SU-DHL-6 (cell line): ENCODE data around the gene TYW1B.
"Not testable (repeated sequence)": the region's sequence is repeated elsewhere in the genome, so short reads cannot be mapped to it uniquely, and the experiment has no call there.

ENCODE experiments used
- H2AFZ ChIP-seq: fragments of 200-600 bp; sonication (generic); 2 replicates; pipeline ENCODE4 v1.6.1; 2014; ENCODE audit warnings: low read depth, mild to moderate bottlenecking, moderate library complexity, mixed read lengths, antibody characterized with exemption, low read length; ENCODE audit not compliant: severe bottlenecking
- H3F3A ChIP-seq: fragments of 200-600 bp; shearing (Covaris generic); 2 replicates; pipeline ENCODE4 v1.6.0; 2016; ENCODE audit warnings: antibody characterized with exemption, mild to moderate bottlenecking; ENCODE audit not compliant: insufficient read depth
- H3K27ac ChIP-seq: fragments of 200-600 bp; sonication (generic); 2 replicates; pipeline ENCODE4 v1.5.1; 2016; ENCODE audit warnings: low read depth, mild to moderate bottlenecking, low read length, moderate library complexity, mixed read lengths
- H3K27me3 ChIP-seq: fragments of 200-600 bp; sonication (generic), shearing (Covaris generic); 2 replicates; pipeline ENCODE4 v1.6.0; 2014; ENCODE audit warnings: mild to moderate bottlenecking, low read length
- H3K36me3 ChIP-seq: fragments of 200-600 bp; sonication (generic); 2 replicates; pipeline ENCODE4 v1.6.1; 2014; ENCODE audit warnings: mild to moderate bottlenecking, low read length, mixed read lengths
- H3K4me2 ChIP-seq: fragments of 300-600, 200-600 bp; shearing (Covaris generic), sonication (generic); 2 replicates; pipeline ENCODE4 v1.6.0; 2014; ENCODE audit warnings: low read length, low read depth, mild to moderate bottlenecking; ENCODE audit not compliant: poor library complexity, severe bottlenecking
- H3K4me3 ChIP-seq: fragments of 200-600 bp; sonication (generic); 2 replicates; pipeline ENCODE4 v1.5.1; 2014; ENCODE audit warnings: antibody characterized with exemption, low read length, mild to moderate bottlenecking, mixed read lengths; ENCODE audit not compliant: insufficient read depth, poor library complexity, severe bottlenecking
- H3K79me2 ChIP-seq: fragments of 200-600 bp; sonication (generic); 2 replicates; pipeline ENCODE4 v1.6.1; 2014; ENCODE audit warnings: mild to moderate bottlenecking, low read length, moderate library complexity; ENCODE audit not compliant: insufficient read depth
- H3K9ac ChIP-seq: fragments of 200-600 bp; sonication (generic); 2 replicates; pipeline ENCODE4 v1.7.0; 2014; ENCODE audit warnings: mild to moderate bottlenecking, low read length
- H3K9me2 ChIP-seq: fragments of 200-600 bp; sonication (generic); replicated peaks from 2 replicates; pipeline ENCODE4 v1.6.1; 2014; ENCODE audit warnings: low read length; ENCODE audit not compliant: insufficient read depth
- H3K9me3 ChIP-seq: fragments of 200-600 bp; sonication (generic); 2 replicates; pipeline ENCODE4 v1.6.1; 2014; ENCODE audit warnings: low read length, mixed read lengths; ENCODE audit not compliant: insufficient read depth
- H4K20me1 ChIP-seq: fragments of 200-600 bp; sonication (generic); 2 replicates; pipeline ENCODE4 v1.6.1; 2014; ENCODE audit warnings: low read depth, mild to moderate bottlenecking, antibody characterized with exemption, low read length, moderate library complexity, mixed read lengths

The TYW1B gene

DNA sequence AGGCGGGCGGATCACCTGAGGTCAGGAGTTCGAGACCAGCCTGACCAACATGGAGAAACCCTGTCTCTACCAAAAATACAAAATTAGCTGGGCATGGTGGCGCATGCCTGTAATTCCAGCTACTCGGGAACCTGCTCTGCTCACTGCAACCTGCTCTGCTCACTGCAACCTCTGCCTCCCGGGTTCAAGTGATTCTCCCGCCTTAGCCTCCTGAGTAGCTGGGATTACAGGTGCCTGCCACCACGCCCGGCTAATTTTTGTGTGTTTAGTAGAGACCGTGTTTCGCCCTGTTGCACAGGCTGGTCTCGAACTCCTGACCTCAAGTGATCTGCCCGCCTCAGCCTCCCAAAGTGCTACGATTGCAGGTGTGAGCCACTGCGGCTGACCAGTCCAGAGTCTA is 16.1 kb upstream of the TYW1B start:
- H3K9me3 ChIP-seq, H3K36me3 ChIP-seq, H4K20me1 ChIP-seq, H3K9ac ChIP-seq, H3K27me3 ChIP-seq, H3K4me2 ChIP-seq, H3K4me3 ChIP-seq, H2AFZ ChIP-seq, H3F3A ChIP-seq, H3K27ac ChIP-seq, H3K9me2 ChIP-seq, H3K79me2 ChIP-seq: not testable (repeated sequence)

DNA sequence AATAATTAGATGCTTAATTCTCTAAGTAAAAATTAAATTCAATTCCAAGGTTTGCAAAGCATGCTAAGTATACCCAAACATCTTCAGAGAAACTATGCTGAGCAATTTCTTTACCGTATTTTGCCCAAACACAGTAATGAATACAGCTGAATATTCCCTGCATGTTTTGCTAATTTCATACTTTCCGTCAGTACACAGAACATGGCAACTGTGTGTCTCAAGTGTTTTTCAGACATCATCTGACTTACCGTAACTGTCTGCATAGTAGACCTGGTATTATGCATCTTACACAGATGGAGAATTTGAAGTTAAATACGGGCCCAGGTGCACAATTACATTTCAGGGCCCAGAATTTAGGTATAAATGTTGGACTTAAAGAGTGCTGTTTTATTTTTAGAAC is 15.2 kb upstream of the TYW1B start:
- H3K4me2 ChIP-seq, H3K79me2 ChIP-seq, H3F3A ChIP-seq, H3K9me2 ChIP-seq, H4K20me1 ChIP-seq, H3K36me3 ChIP-seq, H3K4me3 ChIP-seq, H2AFZ ChIP-seq, H3K9ac ChIP-seq, H3K9me3 ChIP-seq, H3K27me3 ChIP-seq, H3K27ac ChIP-seq: not testable (repeated sequence)

DNA sequence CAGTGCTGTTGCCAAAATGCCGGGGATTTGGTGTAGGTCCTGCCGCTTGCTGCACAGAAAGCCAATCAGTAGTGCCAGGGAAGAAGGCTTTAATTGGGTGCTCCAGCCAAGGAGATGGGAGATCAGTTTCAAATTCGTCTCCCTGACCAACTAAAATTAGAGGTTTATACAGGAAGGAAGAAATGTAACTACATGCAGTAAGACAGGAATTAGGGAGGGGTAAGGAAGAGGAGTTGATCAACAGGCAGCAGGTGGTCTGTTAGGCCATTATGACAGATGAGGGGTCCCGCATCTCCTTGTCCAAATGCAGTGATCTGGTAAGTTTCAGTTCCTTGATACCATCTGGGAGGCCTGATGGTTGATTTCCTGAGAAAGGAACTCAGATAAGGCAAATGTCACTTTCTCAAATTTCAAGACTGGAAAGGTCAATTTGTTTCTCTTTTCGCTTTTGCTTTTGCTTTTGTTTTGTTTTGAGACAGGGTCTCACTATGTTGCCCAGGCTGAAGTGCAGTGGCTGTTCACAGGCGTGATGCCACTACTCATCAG is 13.0 kb upstream of the TYW1B start:
- H3K9ac ChIP-seq, H2AFZ ChIP-seq, H3F3A ChIP-seq, H3K4me3 ChIP-seq, H3K79me2 ChIP-seq, H3K9me3 ChIP-seq, H3K9me2 ChIP-seq, H3K27ac ChIP-seq, H3K27me3 ChIP-seq, H4K20me1 ChIP-seq, H3K4me2 ChIP-seq: not testable (repeated sequence)
- H3K36me3 ChIP-seq, result peaks cover 12% of the 10 kb centered on the region; the same call in 1 of the 2 replicates

DNA sequence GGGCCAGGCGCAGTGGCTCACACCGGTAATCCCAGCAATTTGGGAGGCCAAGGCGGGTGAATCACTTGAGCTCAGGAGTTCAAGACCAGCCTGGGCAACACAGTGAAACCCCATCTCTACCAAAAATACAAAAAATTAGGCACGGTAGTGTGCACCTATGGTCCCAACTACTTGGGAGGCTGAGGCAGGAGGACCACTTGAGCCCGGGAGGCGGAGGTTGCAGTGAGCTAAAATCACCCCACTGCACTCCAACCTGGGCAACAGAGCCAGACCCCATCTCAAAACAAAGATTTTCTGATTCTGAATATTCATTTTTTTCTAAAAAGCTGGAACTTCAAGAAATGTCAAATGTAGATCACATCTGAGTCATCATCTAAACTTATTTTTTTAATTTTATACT is 10.3 kb upstream of the TYW1B start:
- H2AFZ ChIP-seq, H3K4me3 ChIP-seq, H3K9ac ChIP-seq, H3K9me2 ChIP-seq, H4K20me1 ChIP-seq, H3K27ac ChIP-seq, H3F3A ChIP-seq, H3K4me2 ChIP-seq, H3K79me2 ChIP-seq, H3K9me3 ChIP-seq, H3K27me3 ChIP-seq: not testable (repeated sequence)
- peaks cover 12% of the 10 kb centered on the region; the same call in 1 of the 2 replicates for H3K36me3 ChIP-seq

DNA sequence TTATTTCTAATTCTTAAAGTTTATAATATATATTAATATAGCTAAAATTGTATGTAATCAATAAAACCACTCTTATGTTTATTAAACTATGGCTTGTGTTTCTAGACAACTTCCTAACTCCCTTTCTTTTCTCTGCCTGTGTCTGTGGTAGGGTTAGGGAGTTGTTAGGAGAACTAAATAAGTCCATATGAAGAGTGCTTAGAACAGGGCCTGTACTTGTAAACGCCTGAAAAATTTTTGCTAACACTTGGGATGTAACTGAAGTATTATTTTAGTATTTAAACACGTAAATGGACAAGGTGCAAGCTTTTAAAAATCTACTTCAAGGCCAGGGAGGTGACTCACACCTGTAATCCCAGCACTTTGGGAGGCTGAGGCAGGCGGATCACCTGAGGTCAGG is 9.3 kb upstream of the TYW1B start:
- not testable (repeated sequence) for H3K9me3 ChIP-seq, H3K27me3 ChIP-seq, H3K9me2 ChIP-seq, H4K20me1 ChIP-seq, H3K79me2 ChIP-seq, H3K27ac ChIP-seq, H3K9ac ChIP-seq, H3K4me2 ChIP-seq, H3F3A ChIP-seq, H2AFZ ChIP-seq, H3K4me3 ChIP-seq
- peaks cover 22% of the 10 kb centered on the region for H3K36me3 ChIP-seq

DNA sequence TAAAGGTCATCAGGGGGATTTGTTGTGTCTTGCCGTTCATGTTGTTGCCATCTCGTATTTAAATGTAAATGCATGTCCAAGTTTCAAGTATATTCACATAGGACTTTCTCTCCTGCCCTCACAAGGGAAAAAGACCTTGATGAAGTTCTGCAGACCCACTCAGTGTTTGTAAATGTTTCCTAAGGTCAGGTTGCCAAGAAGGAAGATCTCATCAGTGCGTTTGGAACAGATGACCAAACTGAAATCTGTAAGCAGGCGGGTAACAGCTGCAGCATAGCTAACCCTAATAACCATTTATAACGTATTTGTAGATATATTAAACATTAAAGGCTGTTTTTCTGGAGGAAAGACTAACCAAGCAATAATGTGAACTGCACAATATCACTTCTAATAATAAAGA is 2.6 kb upstream of the TYW1B start:
- H3K27me3 ChIP-seq, H3F3A ChIP-seq, H4K20me1 ChIP-seq, H3K9me3 ChIP-seq, H3K9me2 ChIP-seq, H2AFZ ChIP-seq, H3K27ac ChIP-seq: not testable (repeated sequence)
- Histone ChIP-seq H3K79me2 (peaks cover 39% of the 10 kb centered on the region), H3K4me3 (peak overlapping the region; percentile 30), H3K9ac (peak overlapping the region; percentile 81; the same call in 1 of the 2 replicates), H3K36me3 (peaks cover 15% of the 10 kb centered on the region), H3K4me2 (peak overlapping the region; percentile 54)
